B cell (primary cell): Measurements from ENCODE around the gene SP140.

Source experiments
- CTCF ChIP-seq: fragments of 200-600 bp; IDR thresholded peaks from one replicate; pipeline ENCODE4 v1.8.0; 2022; ENCODE audit warnings: antibody characterized with exemption, mild to moderate bottlenecking
- EZH2 ChIP-seq: IDR thresholded peaks from 2 replicates; pipeline ENCODE4 v1.6.1; 2012; ENCODE audit warnings: borderline replicate concordance, low read depth, mild to moderate bottlenecking, moderate library complexity, low read length; ENCODE audit not compliant: insufficient read depth, poor library complexity, severe bottlenecking

GRCh38 chr2:230184727-230185578 is 40.6 kb upstream of the SP140 start:
- TF ChIP-seq CTCF (no peak), EZH2 (no peak)
